NCI-H2227 (cell line): ENCODE measurements around the gene RPL9.
A peak's percentile ranks its signal among the peaks of the same experiment; 100 is the strongest.
"Not testable (repeated sequence)": the region's sequence is repeated elsewhere in the genome, so short reads cannot be mapped to it uniquely, and the experiment has no call there.

Experiments
- DNase-seq: peaks from one replicate; lab custom pipeline; 2025; ENCODE audit not compliant: unreplicated experiment; lab: John Stamatoyannopoulos, UW

The RPL9 gene

GRCh38 chr4:39467464-39467863 is 8.7 kb upstream of the RPL9 start:
- no peak for DNase-seq

- DNase-seq: no peak
Observed at GRCh38 chr4:39466747-39467146, 8.0 kb upstream of the RPL9 start.

DNA sequence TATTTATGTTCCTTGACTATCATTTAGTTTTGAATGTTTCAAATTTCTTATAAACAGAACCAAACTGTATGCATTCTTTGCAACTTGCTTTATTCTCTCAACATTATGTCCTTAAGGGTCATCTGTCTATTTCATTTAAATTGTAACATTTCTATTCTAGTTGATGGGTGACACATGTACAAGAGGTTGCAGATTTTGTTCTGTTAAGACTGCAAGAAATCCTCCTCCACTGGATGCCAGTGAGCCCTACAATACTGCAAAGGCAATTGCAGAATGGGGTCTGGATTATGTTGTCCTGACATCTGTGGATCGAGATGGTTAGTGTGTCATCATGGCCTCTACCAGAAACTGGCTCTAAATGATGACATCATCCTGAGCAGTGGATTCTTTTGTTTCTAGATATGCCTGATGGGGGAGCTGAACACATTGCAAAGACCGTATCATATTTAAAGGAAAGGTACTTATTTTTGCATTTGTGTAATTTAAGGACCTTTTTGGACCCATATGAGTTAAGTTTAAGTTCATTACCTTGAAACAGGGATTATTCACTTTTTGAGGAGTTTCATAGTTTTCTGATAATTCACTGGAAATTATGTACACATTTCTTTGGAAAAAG is 6.3 kb upstream of the RPL9 start:
- DNase-seq: peak; percentile 70

- DNase-seq: not testable (repeated sequence)
Observed at GRCh38 chr4:39458161-39458504, 589 bp downstream of the RPL9 start.

DNA sequence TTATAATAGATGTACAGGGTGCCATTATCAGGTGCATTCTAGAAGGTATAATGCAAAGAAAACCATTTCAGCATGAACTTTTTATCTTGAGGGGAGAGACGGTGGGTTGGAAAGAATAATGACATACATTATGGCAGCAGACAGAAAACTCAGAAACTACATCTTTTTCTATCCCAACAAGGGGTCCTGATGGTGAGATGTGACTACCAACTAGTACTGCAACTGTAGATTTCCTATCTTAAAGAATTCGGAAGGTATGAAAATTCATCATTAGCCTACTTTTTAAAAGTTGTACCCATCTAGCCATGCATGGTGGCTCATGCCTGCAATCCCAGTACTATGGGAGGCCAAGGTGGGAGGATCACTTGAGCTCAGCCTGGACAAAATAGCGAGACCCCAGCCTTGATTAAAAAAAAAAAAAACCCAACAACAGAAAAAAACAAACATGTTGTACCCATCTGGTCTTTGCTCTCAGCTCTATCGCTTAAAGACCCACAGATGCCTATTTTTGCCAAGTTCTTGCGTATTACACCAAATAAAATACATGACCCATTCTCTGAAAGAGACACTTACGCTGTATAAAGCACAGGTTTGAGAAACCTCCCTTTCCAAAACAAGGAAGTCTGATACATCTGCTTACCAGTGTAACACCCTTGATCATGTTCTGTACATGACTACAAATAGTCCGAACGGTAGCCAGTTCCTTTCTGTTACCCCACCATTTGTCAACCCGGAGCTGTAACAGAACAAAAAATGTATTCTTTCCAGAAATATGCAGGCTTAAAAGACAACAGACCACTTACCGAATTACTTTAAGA is 1.6 kb downstream of the RPL9 start:
- no peak for DNase-seq

GRCh38 chr4:39455486-39455885 is 3.2 kb downstream of the RPL9 start:
- DNase-seq: no peak

DNA sequence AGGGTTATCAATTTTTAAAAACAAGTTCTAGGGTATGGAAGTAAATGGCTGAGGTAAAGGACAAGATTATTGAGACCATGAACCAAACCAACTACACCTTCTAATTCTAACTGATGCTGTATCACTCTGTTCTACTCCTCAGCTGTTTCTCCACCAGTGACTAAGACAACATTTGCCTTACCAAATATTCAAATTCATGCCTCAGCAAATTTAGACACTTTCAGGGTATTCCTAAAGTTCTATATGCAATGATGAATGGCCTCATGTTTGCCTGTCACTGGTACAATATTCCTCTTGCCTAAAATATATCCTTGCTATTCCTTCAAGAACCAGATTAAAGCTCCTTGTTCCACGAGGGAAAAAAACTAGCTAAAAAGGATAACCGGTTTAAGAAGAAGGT is 5.0 kb downstream of the RPL9 start:
- DNase-seq: no peak

- DNase-seq: no peak
Observed at GRCh38 chr4:39452860-39453587, 5.7 kb downstream of the RPL9 start.

- peak; percentile 13 for DNase-seq
Observed at GRCh38 chr4:39452153-39452859, 6.4 kb downstream of the RPL9 start.

DNA sequence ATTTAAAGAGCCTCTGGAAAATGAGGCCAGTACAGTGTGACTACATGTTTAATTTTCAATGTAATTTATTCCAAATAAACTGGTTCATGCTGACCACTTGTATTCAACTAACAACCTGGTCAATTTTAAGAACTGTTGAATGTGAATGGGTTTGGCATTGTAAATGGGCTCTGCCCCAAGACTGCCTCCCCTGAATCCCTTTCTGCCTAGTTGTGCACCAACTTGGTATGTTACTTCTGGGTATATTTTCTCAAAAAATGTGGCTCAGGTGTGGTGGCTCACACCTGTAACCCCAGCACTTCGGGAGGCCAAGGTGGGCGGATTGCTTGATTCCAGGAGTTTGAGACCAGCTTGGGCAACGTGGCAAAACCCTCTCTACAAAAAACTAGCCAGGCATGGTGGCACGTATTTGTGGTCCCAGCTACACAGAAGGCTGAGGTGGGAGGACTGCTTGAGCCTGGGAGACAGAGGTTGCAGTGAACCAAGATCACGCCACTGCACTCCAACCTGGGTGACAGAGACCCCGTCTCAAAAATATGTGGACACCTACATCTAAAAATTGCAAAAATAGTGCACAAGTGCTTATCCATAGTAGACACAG is 7.2 kb downstream of the RPL9 start:
- no peak for DNase-seq

DNA sequence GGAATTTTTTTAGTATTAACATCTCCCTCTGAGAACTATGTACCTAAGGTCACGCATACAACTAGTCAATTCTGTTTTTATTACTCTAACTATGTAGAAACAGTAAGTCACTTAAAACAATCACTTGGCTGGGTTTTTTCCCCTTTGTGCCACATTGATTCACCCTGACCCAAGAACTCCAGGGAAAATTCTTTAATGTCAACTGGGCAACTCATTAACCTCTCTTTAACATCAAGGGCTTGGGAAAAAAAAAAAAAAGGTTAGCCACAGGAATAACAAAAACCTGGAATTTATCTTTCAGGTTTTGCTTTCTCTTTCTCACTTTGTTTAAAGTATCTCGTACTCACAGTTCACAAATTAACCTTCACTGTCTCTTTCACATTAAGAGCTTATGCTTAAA is 8.1 kb downstream of the RPL9 start:
- no peak for DNase-seq

GRCh38 chr4:39446842-39447573 is 11.7 kb downstream of the RPL9 start:
- peak; percentile 51 for DNase-seq

DNA sequence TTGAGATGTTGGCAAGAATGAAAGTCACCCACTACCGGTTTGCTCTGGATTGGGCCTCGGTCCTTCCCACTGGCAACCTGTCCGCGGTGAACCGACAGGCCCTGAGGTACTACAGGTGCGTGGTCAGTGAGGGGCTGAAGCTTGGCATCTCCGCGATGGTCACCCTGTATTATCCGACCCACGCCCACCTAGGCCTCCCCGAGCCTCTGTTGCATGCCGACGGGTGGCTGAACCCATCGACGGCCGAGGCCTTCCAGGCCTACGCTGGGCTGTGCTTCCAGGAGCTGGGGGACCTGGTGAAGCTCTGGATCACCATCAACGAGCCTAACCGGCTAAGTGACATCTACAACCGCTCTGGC is 12.3 kb downstream of the RPL9 start:
- DNase-seq: no peak

DNA sequence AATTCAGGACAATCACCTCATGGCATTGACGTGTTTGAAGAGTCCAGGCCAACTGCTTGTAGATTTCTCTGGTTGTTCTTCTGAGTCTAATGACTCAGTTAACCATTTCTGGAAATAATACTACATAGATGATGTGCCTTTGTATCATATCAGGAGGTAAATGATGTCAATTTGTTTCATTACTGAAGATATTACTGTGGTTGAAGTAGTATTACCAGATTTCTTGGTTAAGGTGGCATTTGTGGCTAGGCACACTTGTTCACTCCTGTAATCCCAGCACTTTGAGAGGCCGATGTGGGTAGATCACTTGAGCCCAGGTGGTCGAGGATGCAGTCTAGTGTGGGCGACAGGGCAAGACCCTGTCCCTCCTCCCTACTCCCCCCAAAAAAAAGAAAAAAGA is 15.7 kb downstream of the RPL9 start:
- no peak for DNase-seq

DNA sequence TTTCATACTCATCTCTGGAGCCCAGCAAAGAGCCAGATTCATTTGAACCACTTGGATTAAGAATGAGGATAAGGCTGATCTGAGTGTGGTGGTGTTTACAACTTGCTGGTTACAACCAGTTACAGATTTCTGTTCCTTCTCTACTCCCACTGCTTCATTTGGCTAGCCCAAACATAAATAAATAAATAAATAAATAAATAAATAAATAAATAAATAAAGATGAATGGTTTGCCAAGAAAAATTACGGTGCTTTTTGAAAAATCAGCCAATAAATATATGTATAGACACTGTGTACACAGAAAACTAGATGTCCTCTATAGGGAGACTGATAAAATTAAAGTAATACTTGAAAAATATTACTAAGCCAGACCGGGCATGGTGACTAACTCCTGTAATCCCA is 17.1 kb downstream of the RPL9 start:
- no peak for DNase-seq

DNA sequence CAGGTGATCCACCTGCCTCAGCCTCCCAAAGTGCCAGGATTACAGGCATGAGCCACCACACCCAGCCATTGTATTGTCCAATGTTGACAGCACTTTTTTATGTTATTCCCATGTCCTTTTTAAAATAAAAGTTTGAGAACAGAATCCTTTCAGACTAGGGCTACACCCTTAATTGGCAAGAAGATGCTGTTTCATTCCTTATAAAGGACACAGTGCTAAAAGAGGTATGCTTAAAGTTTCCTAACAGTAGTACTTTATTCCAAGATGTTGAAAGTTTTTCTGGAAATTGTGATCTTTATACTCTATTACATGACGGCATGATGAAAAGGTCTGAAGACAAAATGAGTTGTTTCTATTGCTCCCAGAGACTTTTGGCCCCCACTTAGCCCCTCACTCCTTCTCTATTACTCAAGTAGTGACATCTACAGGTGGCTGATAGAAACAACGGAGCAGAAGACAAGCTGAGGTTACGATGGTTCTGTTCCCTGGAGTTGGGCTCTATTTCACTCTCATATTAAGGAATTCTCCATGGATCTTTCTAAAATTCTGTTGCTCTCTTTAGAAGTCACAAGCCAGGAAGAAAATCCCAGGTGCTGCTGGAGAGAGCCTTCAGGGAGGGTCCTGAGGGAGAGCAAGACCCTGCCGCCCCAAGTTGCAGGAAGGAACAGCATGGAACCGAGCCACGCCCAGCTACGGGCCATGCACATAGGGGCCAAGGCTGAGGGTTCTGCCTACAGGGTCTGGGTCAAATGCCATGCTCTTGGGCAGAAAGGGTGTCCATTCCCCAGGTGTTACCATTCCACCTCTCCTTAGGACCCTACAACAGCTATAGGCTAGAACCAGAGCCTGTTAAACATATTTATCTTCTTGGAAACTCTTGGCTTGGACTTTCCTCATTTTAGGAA is 22.8 kb downstream of the RPL9 start:
- DNase-seq: no peak

GRCh38 chr4:39433878-39434492 is 24.7 kb downstream of the RPL9 start:
- DNase-seq: no peak

- DNase-seq: no peak
Observed at GRCh38 chr4:39429476-39430334, 29.0 kb downstream of the RPL9 start.
